H9 (cell line): ENCODE data around the gene ATRX. TPM values are rescaled to one million over a fixed set of nuclear protein-coding genes. Genes with fewer than 3 reads are reported as not detected.

Source experiments
- DNase-seq: peaks from one replicate; pipeline ENCODE4 v3.0.0-alpha.2; 2017
- H2AFZ ChIP-seq: one replicate; pipeline ENCODE4 v1.6.1; 2013; ENCODE audit warnings: mild to moderate bottlenecking, low read length, control low read depth, moderate library complexity
- H2AK5ac ChIP-seq: 2 replicates; pipeline ENCODE4 v1.6.1; 2013; ENCODE audit warnings: low read length, control low read depth, mixed read lengths; ENCODE audit not compliant: insufficient read length
- H2BK120ac ChIP-seq: one replicate; pipeline ENCODE4 v1.6.1; 2013; ENCODE audit warnings: low read depth, mild to moderate bottlenecking, low read length, control low read depth, inconsistent platforms; ENCODE audit not compliant: poor library complexity, severe bottlenecking
- H2BK12ac ChIP-seq: 2 replicates; pipeline ENCODE4 v1.6.1; 2013; ENCODE audit warnings: low read length, control low read depth, mixed read lengths, low read depth; ENCODE audit not compliant: insufficient read length
- H2BK15ac ChIP-seq: 2 replicates; pipeline ENCODE4 v1.6.1; 2013; ENCODE audit warnings: low read depth, low read length, control low read depth
- H2BK20ac ChIP-seq: one replicate; pipeline ENCODE4 v1.6.1; 2013; ENCODE audit warnings: low read depth, mild to moderate bottlenecking, low read length, control low read depth, inconsistent platforms; ENCODE audit not compliant: poor library complexity, severe bottlenecking
- H2BK5ac ChIP-seq: 2 replicates; pipeline ENCODE4 v1.6.1; 2013; ENCODE audit warnings: low read length, control low read depth, mixed read lengths; ENCODE audit not compliant: insufficient read length
- H3K14ac ChIP-seq: 2 replicates; pipeline ENCODE4 v1.6.1; 2013; ENCODE audit warnings: low read length, control low read depth; ENCODE audit not compliant: insufficient read depth
- H3K18ac ChIP-seq: 2 replicates; pipeline ENCODE4 v1.6.1; 2013; ENCODE audit warnings: low read depth, mild to moderate bottlenecking, mixed read lengths, low read length, control low read depth; ENCODE audit not compliant: insufficient read length
- H3K23ac ChIP-seq: 2 replicates; pipeline ENCODE4 v1.6.1; 2013; ENCODE audit warnings: low read length, control low read depth, mixed read lengths, low read depth; ENCODE audit not compliant: insufficient read length
- H3K23me2 ChIP-seq: 2 replicates; pipeline ENCODE4 v1.6.1; 2013; ENCODE audit warnings: low read depth, mild to moderate bottlenecking, mixed read lengths, low read length, control low read depth; ENCODE audit not compliant: insufficient read length, poor library complexity, severe bottlenecking
- H3K27ac ChIP-seq: 2 replicates; pipeline ENCODE4 v1.5.1; 2013; ENCODE audit warnings: low read length, control low read depth, mixed read lengths, low read depth; ENCODE audit not compliant: insufficient read length
- H3K27me3 ChIP-seq: 2 replicates; pipeline ENCODE4 v1.6.1; 2013; ENCODE audit warnings: low read length, control low read depth, inconsistent platforms; ENCODE audit not compliant: insufficient read depth
- H3K4ac ChIP-seq: 2 replicates; pipeline ENCODE4 v1.6.1; 2013; ENCODE audit warnings: low read depth, mild to moderate bottlenecking, control low read depth, inconsistent platforms, low read length, moderate library complexity
- H3K4me1 ChIP-seq: 2 replicates; pipeline ENCODE4 v1.6.1; 2013; ENCODE audit warnings: low read length, control low read depth, inconsistent platforms; ENCODE audit not compliant: insufficient read depth
- H3K4me2 ChIP-seq: 2 replicates; pipeline ENCODE4 v1.6.1; 2013; ENCODE audit warnings: low read length, control low read depth, mixed read lengths; ENCODE audit not compliant: insufficient read length, insufficient read depth
- H3K56ac ChIP-seq: 2 replicates; pipeline ENCODE4 v1.6.1; 2013; ENCODE audit warnings: low read depth, mild to moderate bottlenecking, mixed read lengths, low read length, control low read depth; ENCODE audit not compliant: insufficient read length
- H3K79me1 ChIP-seq: 2 replicates; pipeline ENCODE4 v1.6.1; 2013; ENCODE audit warnings: low read depth, mild to moderate bottlenecking, moderate library complexity, low read length, control low read depth, inconsistent platforms; ENCODE audit not compliant: insufficient read depth, poor library complexity, severe bottlenecking
- H3K79me2 ChIP-seq: 2 replicates; pipeline ENCODE4 v1.6.1; 2013; ENCODE audit warnings: low read length, control low read depth, inconsistent platforms; ENCODE audit not compliant: insufficient read depth
- H3K9ac ChIP-seq: 2 replicates; pipeline ENCODE4 v1.6.1; 2013; ENCODE audit warnings: low read length, control low read depth, mixed read lengths; ENCODE audit not compliant: insufficient read length; ENCODE audit errors: extremely low read depth
- H3K9me3 ChIP-seq: one replicate; pipeline ENCODE4 v1.6.1; 2013; ENCODE audit warnings: low read depth, low read length, inconsistent platforms; ENCODE audit not compliant: control insufficient read depth
- H3T11ph ChIP-seq: one replicate; pipeline ENCODE4 v1.6.1; 2013; ENCODE audit warnings: mild to moderate bottlenecking, low read length, control low read depth, inconsistent platforms
- H4K20me1 ChIP-seq: one replicate; pipeline ENCODE4 v1.6.1; 2013; ENCODE audit not compliant: control insufficient read depth, insufficient read length, insufficient read depth
- H4K5ac ChIP-seq: 2 replicates; pipeline ENCODE4 v1.6.1; 2013; ENCODE audit warnings: low read depth, mild to moderate bottlenecking, mixed read lengths, low read length, control low read depth; ENCODE audit not compliant: insufficient read length
- H4K8ac ChIP-seq: replicated peaks from 2 replicates; pipeline ENCODE4 v1.6.1; 2013; ENCODE audit warnings: low read length, control low read depth, mixed read lengths, low read depth; ENCODE audit not compliant: insufficient read length
- H4K91ac ChIP-seq: 2 replicates; pipeline ENCODE4 v1.6.1; 2013; ENCODE audit warnings: low read depth, mild to moderate bottlenecking, moderate library complexity, mixed read lengths, low read length, control low read depth; ENCODE audit not compliant: insufficient read length
- H3K27ac Mint-ChIP-seq, 3 experiments: 2 replicates in 2 of 3; 3 replicates in 1 of 3; pipeline ENCODE4 v1.8.0; 2020 to 2021; ENCODE audit warnings: mixed read lengths in 3 of 3, mild to moderate bottlenecking in 1 of 3, moderate library complexity in 1 of 3
- H3K27me3 Mint-ChIP-seq: 2 replicates; pipeline ENCODE4 v1.8.0; 2021; ENCODE audit warnings: low read depth, mild to moderate bottlenecking, moderate library complexity, mixed read lengths
- H3K36me3 Mint-ChIP-seq, 3 experiments: 2 replicates in 2 of 3; 3 replicates in 1 of 3; pipeline ENCODE4 v1.8.0; 2020 to 2021; ENCODE audit warnings: low read depth in 3 of 3, mixed read lengths in 3 of 3; ENCODE audit not compliant: insufficient read depth in 1 of 3
- H3K4me1 Mint-ChIP-seq, 2 experiments: 2 replicates each; pipeline ENCODE4 v1.8.0; 2020; ENCODE audit warnings: mixed read lengths in 2 of 2
- H3K4me3 Mint-ChIP-seq, 2 experiments: 2 replicates in 1 of 2; 3 replicates in 1 of 2; pipeline ENCODE4 v1.8.0; 2020 to 2021; ENCODE audit warnings: mild to moderate bottlenecking in 2 of 2, mixed read lengths in 2 of 2, moderate library complexity in 1 of 2
- H3K9me3 Mint-ChIP-seq, 2 experiments: 2 replicates in 1 of 2; 3 replicates in 1 of 2; pipeline ENCODE4 v1.8.0; 2020; ENCODE audit warnings: mild to moderate bottlenecking in 2 of 2, mixed read lengths in 2 of 2, moderate library complexity in 1 of 2
- WGBS: extraction: QIAGEN DNeasy Blood & Tissue Kit; methylation state at CpG from one replicate; pipeline ENCODE4 v1.1.7; 2013; ENCODE audit warnings: missing lambda C conversion rate, low lambda C conversion rate, mixed read lengths; ENCODE audit not compliant: insufficient read length; ENCODE audit errors: extremely low coverage; 5-methylcytosine and 5-hydroxymethylcytosine counted together
- total RNA-seq: library from RNA; stranded (reverse); gene quantifications from 2 replicates; pipeline ENCODE4 v1.2.1, GENCODE V29; 2021
- TF ChIP-seq, protein P1 (sequence below): fragments of 200-600 bp; sonication (generic); conservative IDR thresholded peaks from 3 replicates; pipeline ENCODE4 v1.8.0; 2021; ENCODE audit warnings: antibody characterized with exemption, mild to moderate bottlenecking

Gene ATRX
- total RNA-seq, 1 experiment from 2014 or later, result 76.0 TPM

DNA sequence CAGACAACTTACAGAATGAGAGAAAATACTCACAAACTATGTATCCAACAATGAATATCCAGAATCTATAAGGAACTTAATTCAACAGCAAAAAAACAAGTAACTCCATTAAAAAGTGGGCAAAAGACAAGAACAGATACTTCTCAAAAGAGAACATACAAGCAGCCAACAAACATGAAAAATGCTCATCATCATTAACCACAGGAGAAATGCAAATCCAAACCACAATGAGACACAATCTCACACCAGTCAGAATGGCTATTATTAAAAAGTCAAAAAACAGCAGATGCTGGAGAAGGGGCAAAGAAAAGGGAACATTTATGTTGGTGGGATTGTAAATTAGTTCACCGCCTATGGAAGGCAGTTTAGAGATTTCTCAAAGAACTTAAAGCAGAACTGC lies 188.5 kb downstream of the ATRX start:
- Histone ChIP-seq H4K8ac (no peak overlapping the region), H3K56ac (no peak overlapping the region), H2BK120ac (no peak overlapping the region), H2AK5ac (no peak overlapping the region), H3K23me2 (no peaks in the 10 kb centered on the region), H3K23ac (no peak overlapping the region), H3K27ac (no peak overlapping the region), H2BK12ac (no peak overlapping the region), H4K5ac (no peak overlapping the region), H4K20me1 (no peaks in the 10 kb centered on the region), H3K4me2 (no peak overlapping the region), H3K4ac (no peak overlapping the region), H3K9me3 (no peaks in the 10 kb centered on the region), H3K4me1 (no peaks in the 10 kb centered on the region), H4K91ac (no peak overlapping the region), H3K14ac (no peak overlapping the region), H3T11ph (no peak overlapping the region), H3K9ac (no peak overlapping the region), H3K27me3 (no peaks in the 10 kb centered on the region), H2BK5ac (no peak overlapping the region), H3K79me2 (no peaks in the 10 kb centered on the region), H3K79me1 (no peaks in the 10 kb centered on the region), H2AFZ (no peak overlapping the region), H2BK15ac (no peak overlapping the region), H3K18ac (no peak overlapping the region), H2BK20ac (no peak overlapping the region)
- peaks cover 46 to 50% of the 10 kb centered on the region in 2 experiments for H3K9me3 Mint-ChIP-seq
- H3K27ac Mint-ChIP-seq, result peak overlapping the region in 1 of 3 experiments; percentile 49; a peak in 3 of 7 replicates
- TF ChIP-seq, protein P1, sequence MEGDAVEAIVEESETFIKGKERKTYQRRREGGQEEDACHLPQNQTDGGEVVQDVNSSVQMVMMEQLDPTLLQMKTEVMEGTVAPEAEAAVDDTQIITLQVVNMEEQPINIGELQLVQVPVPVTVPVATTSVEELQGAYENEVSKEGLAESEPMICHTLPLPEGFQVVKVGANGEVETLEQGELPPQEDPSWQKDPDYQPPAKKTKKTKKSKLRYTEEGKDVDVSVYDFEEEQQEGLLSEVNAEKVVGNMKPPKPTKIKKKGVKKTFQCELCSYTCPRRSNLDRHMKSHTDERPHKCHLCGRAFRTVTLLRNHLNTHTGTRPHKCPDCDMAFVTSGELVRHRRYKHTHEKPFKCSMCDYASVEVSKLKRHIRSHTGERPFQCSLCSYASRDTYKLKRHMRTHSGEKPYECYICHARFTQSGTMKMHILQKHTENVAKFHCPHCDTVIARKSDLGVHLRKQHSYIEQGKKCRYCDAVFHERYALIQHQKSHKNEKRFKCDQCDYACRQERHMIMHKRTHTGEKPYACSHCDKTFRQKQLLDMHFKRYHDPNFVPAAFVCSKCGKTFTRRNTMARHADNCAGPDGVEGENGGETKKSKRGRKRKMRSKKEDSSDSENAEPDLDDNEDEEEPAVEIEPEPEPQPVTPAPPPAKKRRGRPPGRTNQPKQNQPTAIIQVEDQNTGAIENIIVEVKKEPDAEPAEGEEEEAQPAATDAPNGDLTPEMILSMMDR, result no peak
- H3K27me3 Mint-ChIP-seq, result no peaks in the 10 kb centered on the region
- no CpG with 5 or more reads among the region's 1 CpG for WGBS
- H3K4me1 Mint-ChIP-seq, result no peaks in the 10 kb centered on the region
- H3K4me3 Mint-ChIP-seq, result no peak overlapping the region
- DNase-seq, result no peak
- peaks cover 15 to 32% (median 24%) of the 10 kb centered on the region in 3 experiments for H3K36me3 Mint-ChIP-seq
